SIG-M5 treated with dmso at 0.1 percent for 504 hours (cell line): ENCODE measurements around the gene ARRDC4.

Experiments
- DNase-seq: peaks from one replicate; lab custom pipeline; 2025; ENCODE audit not compliant: unreplicated experiment; lab: John Stamatoyannopoulos, UW

ARRDC4 gene

GRCh38 chr15:97995881-97996603 is 35.5 kb downstream of the ARRDC4 start:
- no peak for DNase-seq

GRCh38 chr15:97998307-97999071 is 38.0 kb downstream of the ARRDC4 start:
- DNase-seq, result no peak

- no peak for DNase-seq
Measured at GRCh38 chr15:98000249-98001203, 40.0 kb downstream of the ARRDC4 start.

- DNase-seq, result no peak
Measured at GRCh38 chr15:98001663-98002194, 41.2 kb downstream of the ARRDC4 start.

GRCh38 chr15:98002419-98002818 is 41.9 kb downstream of the ARRDC4 start:
- DNase-seq, result no peak

GRCh38 chr15:98002866-98003265 is 42.4 kb downstream of the ARRDC4 start:
- DNase-seq, result no peak

- peak; percentile 8 for DNase-seq
Measured at GRCh38 chr15:98003518-98003917, 43.0 kb downstream of the ARRDC4 start.

- DNase-seq, result no peak
Measured at GRCh38 chr15:98003996-98004395, 43.5 kb downstream of the ARRDC4 start.

GRCh38 chr15:98005659-98006058 is 45.2 kb downstream of the ARRDC4 start:
- DNase-seq, result no peak

- DNase-seq, result no peak
Measured at GRCh38 chr15:98009169-98009568, 48.7 kb downstream of the ARRDC4 start.

GRCh38 chr15:98009971-98010370 is 49.5 kb downstream of the ARRDC4 start:
- DNase-seq, result no peak

- no peak for DNase-seq
Measured at GRCh38 chr15:98012354-98012753, 51.9 kb downstream of the ARRDC4 start.

GRCh38 chr15:98013631-98014030 is 53.1 kb downstream of the ARRDC4 start:
- no peak for DNase-seq

GRCh38 chr15:98017150-98017964 is 56.9 kb downstream of the ARRDC4 start:
- no peak for DNase-seq

GRCh38 chr15:98018761-98019351 is 58.4 kb downstream of the ARRDC4 start:
- no peak for DNase-seq
